ENCODE data around the gene BCDIN3D.

BCDIN3D gene

GRCh38 chr12:49813131-49813530, 29.8 kb downstream of the BCDIN3D start:
- no peak for DNase-seq

GRCh38 chr12:49811961-49812401, 30.9 kb downstream of the BCDIN3D start:
- DNase-seq = no peak

GRCh38 chr12:49811136-49811535, 31.8 kb downstream of the BCDIN3D start:
- DNase-seq = no peak

GRCh38 chr12:49809906-49810389, 33.0 kb downstream of the BCDIN3D start:
- DNase-seq = no peak

GRCh38 chr12:49809381-49809905, 33.5 kb downstream of the BCDIN3D start:
- no peak for DNase-seq

GRCh38 chr12:49808686-49809380, 34.1 kb downstream of the BCDIN3D start:
- DNase-seq = no peak

GRCh38 chr12:49807991-49808580, 34.8 kb downstream of the BCDIN3D start:
- no peak for DNase-seq

GRCh38 chr12:49806877-49807276, 36.0 kb downstream of the BCDIN3D start:
- DNase-seq = no peak

GRCh38 chr12:49806321-49806813, 36.5 kb downstream of the BCDIN3D start:
- DNase-seq = no peak

GRCh38 chr12:49805409-49805808, 37.5 kb downstream of the BCDIN3D start:
- DNase-seq = no peak

GRCh38 chr12:49804821-49805220, 38.1 kb downstream of the BCDIN3D start:
- DNase-seq = no peak

- no peak for DNase-seq
Measured at GRCh38 chr12:49803693-49804450, 39.0 kb downstream of the BCDIN3D start.

- DNase-seq = no peak
Measured at GRCh38 chr12:49801141-49802063, 41.5 kb downstream of the BCDIN3D start.

GRCh38 chr12:49800421-49801140, 42.3 kb downstream of the BCDIN3D start:
- DNase-seq = no peak

- no peak for DNase-seq
Measured at GRCh38 chr12:49798934-49799333, 44.0 kb downstream of the BCDIN3D start.

- DNase-seq = no peak
Measured at GRCh38 chr12:49798248-49798647, 44.7 kb downstream of the BCDIN3D start.

- no peak for DNase-seq
Measured at GRCh38 chr12:49797449-49797776, 45.5 kb downstream of the BCDIN3D start.

- DNase-seq = no peak
Measured at GRCh38 chr12:49796606-49797448, 46.1 kb downstream of the BCDIN3D start.

- DNase-seq = no peak
Measured at GRCh38 chr12:49796155-49796554, 46.8 kb downstream of the BCDIN3D start.

GRCh38 chr12:49795654-49796105, 47.2 kb downstream of the BCDIN3D start:
- no peak for DNase-seq

Data from DMS153 (cell line).